A673 (cell line): ENCODE results near the gene ADAMTSL3. TPM values are rescaled to one million over a fixed set of nuclear protein-coding genes. Genes with fewer than 3 reads are reported as not detected.

Source experiments
- BruUV-seq: library from RNA; stranded (reverse); fragments of 400-500 nt; replicated peaks from 2 replicates; lab custom pipeline; 2021; lab: Mats Ljungman, UMichigan
- CTCF ChIA-PET: fragments of 300-600 bp; sonication (Branson Sonifier 250); formaldehyde crosslinking; loops from one replicate; lab custom pipeline; 2022; ENCODE audit warnings: antibody characterized with exemption; lab: Charles Lee
- POLR2A ChIA-PET: fragments of 300-600 bp; sonication (Branson Sonifier 250); formaldehyde crosslinking; loops from one replicate; lab custom pipeline; 2022; ENCODE audit warnings: antibody characterized with exemption; ENCODE audit not compliant: low non-redundant PET; lab: Charles Lee
- DNase-seq: peaks from one replicate; pipeline ENCODE4 v3.0.0-alpha.2; 2015; ENCODE audit warnings: low spot score
- H3K27ac ChIP-seq: fragments of 200-600 bp; sonication (generic); 2 replicates; pipeline ENCODE4 v1.5.1; 2016; ENCODE audit warnings: mixed run types, low read depth, mild to moderate bottlenecking, mixed read lengths, antibody characterized with exemption, low read length; ENCODE audit not compliant: poor library complexity, severe bottlenecking
- H3K27me3 ChIP-seq: fragments of 200-600 bp; sonication (generic); replicated peaks from 2 replicates; pipeline ENCODE4 v1.6.1; 2017; ENCODE audit warnings: mixed run types, low read depth, mild to moderate bottlenecking, mixed read lengths, antibody characterized with exemption, low read length; ENCODE audit not compliant: insufficient read depth, poor library complexity
- H3K36me3 ChIP-seq: fragments of 200-600 bp; sonication (generic); 2 replicates; pipeline ENCODE4 v1.6.1; 2016; ENCODE audit warnings: mixed run types, mild to moderate bottlenecking, mixed read lengths, antibody characterized with exemption, low read length; ENCODE audit not compliant: insufficient read depth, poor library complexity, severe bottlenecking
- H3K4me1 ChIP-seq: fragments of 200-600 bp; sonication (generic); 2 replicates; pipeline ENCODE4 v1.6.1; 2017; ENCODE audit warnings: mixed run types, mild to moderate bottlenecking, mixed read lengths, antibody characterized with exemption, low read length; ENCODE audit not compliant: insufficient read depth, poor library complexity, severe bottlenecking
- H3K4me3 ChIP-seq: fragments of 200-600 bp; sonication (generic); 2 replicates; pipeline ENCODE4 v1.5.1; 2016; ENCODE audit warnings: low read depth, mixed run types, mild to moderate bottlenecking, mixed read lengths, low read length; ENCODE audit not compliant: poor library complexity, severe bottlenecking
- H3K9me3 ChIP-seq: fragments of 200-600 bp; sonication (generic); 2 replicates; pipeline ENCODE4 v1.6.1; 2016; ENCODE audit warnings: mixed run types, low read depth, mild to moderate bottlenecking, mixed read lengths, antibody characterized with exemption, low read length; ENCODE audit not compliant: poor library complexity, severe bottlenecking
- CTCF ChIP-seq: fragments of 300-800, 200-600 bp; sonication (generic); conservative IDR thresholded peaks from 2 replicates; pipeline ENCODE4 v1.5.1; 2017; ENCODE audit warnings: low read depth, mild to moderate bottlenecking, antibody characterized with exemption, low read length, moderate library complexity, mixed read lengths
- EZH2 ChIP-seq: fragments of 200-600 bp; sonication (generic); IDR thresholded peaks from 2 replicates; pipeline ENCODE4 v1.6.1; 2017; ENCODE audit warnings: borderline replicate concordance, low read depth, mild to moderate bottlenecking, mixed read lengths, antibody characterized with exemption, low read length; ENCODE audit not compliant: poor library complexity, severe bottlenecking
- intact Hi-C: fragments of 100-400 bp; cut with micrococcal nuclease; formaldehyde crosslinking; loops from one replicate; pipeline ENCODE4 v1.10.0; 2022; ENCODE audit not compliant: unreplicated experiment
- total RNA-seq: library from RNA; stranded (reverse); gene quantifications from 2 replicates; pipeline ENCODE4 v1.2.3, GENCODE V29; 2021

ADAMTSL3 gene
- total RNA-seq, 1 experiment from 2014 or later, result 0.95 TPM

- no peaks in the 10 kb centered on the region for H3K36me3 ChIP-seq
- POLR2A ChIA-PET, result no interaction called here
- H3K27ac ChIP-seq, result no peak overlapping the region
- no TSS peak for BruUV-seq
- H3K4me1 ChIP-seq, result no peaks in the 10 kb centered on the region
- no peak for TF ChIP-seq CTCF
- no peak for TF ChIP-seq EZH2
- CTCF ChIA-PET, result no interaction called here
- DNase-seq, result no peak
- H3K27me3 ChIP-seq, result no peaks in the 10 kb centered on the region
- no peak overlapping the region for H3K4me3 ChIP-seq
- intact Hi-C loops, result no loop called here
- H3K9me3 ChIP-seq, result no peaks in the 10 kb centered on the region
Measured at GRCh38 chr15:83970295-83970890, 316.5 kb downstream of the ADAMTSL3 start.

- Histone ChIP-seq H3K4me1 (no peaks in the 10 kb centered on the region), H3K4me3 (no peak overlapping the region), H3K36me3 (no peaks in the 10 kb centered on the region), H3K27ac (no peak overlapping the region), H3K27me3 (no peaks in the 10 kb centered on the region), H3K9me3 (no peaks in the 10 kb centered on the region)
- POLR2A ChIA-PET, result no interaction called here
- no TSS peak for BruUV-seq
- DNase-seq, result no peak
- TF ChIP-seq EZH2 (no peak), CTCF (no peak)
- intact Hi-C loops, result no loop called here
- CTCF ChIA-PET, result no interaction called here
Measured at GRCh38 chr15:83971992-83972391, 318.1 kb downstream of the ADAMTSL3 start.

GRCh38 chr15:83973816-83974215 is 319.9 kb downstream of the ADAMTSL3 start:
- Histone ChIP-seq H3K27ac (no peak overlapping the region), H3K27me3 (no peaks in the 10 kb centered on the region), H3K36me3 (no peaks in the 10 kb centered on the region), H3K4me3 (no peak overlapping the region), H3K9me3 (no peaks in the 10 kb centered on the region), H3K4me1 (no peaks in the 10 kb centered on the region)
- no TSS peak for BruUV-seq
- CTCF ChIA-PET, result interaction anchor here (0.6 to 0.7 kb wide), 2 partner anchors 84 to 228 kb away, joined by 3 read pairs; no protein-coding TSS in a partner anchor
- POLR2A ChIA-PET, result no interaction called here
- TF ChIP-seq CTCF, result peak; percentile 69
- no peak for TF ChIP-seq EZH2
- intact Hi-C loops, result no loop called here
- DNase-seq, result peak; percentile 37
